Measurements from ENCODE around the gene RAI14.

- TF ChIP-seq EZH2 (IDR thresholded peaks at IDR 0.05; ENCODE audit: borderline replicate concordance, low read depth, low read length, poor library complexity, severe bottlenecking): no peak
- TF ChIP-seq, protein P1, sequence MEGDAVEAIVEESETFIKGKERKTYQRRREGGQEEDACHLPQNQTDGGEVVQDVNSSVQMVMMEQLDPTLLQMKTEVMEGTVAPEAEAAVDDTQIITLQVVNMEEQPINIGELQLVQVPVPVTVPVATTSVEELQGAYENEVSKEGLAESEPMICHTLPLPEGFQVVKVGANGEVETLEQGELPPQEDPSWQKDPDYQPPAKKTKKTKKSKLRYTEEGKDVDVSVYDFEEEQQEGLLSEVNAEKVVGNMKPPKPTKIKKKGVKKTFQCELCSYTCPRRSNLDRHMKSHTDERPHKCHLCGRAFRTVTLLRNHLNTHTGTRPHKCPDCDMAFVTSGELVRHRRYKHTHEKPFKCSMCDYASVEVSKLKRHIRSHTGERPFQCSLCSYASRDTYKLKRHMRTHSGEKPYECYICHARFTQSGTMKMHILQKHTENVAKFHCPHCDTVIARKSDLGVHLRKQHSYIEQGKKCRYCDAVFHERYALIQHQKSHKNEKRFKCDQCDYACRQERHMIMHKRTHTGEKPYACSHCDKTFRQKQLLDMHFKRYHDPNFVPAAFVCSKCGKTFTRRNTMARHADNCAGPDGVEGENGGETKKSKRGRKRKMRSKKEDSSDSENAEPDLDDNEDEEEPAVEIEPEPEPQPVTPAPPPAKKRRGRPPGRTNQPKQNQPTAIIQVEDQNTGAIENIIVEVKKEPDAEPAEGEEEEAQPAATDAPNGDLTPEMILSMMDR (conservative IDR thresholded peaks at IDR 0.05; ENCODE audit: low read depth, low read length): no peak
Observed at GRCh38 chr5:34843497-34843896, 187.4 kb downstream of the RAI14 start.

Data from A673 (cell line).